Pancreas (tissue), 10 donors: ENCODE measurements around the gene KRT40. TPM values are rescaled to one million over a fixed set of nuclear protein-coding genes. Genes with fewer than 3 reads are reported as not detected.
A peak's percentile ranks its signal among the peaks of the same experiment; 100 is the strongest.

Source experiments
- ATAC-seq, 4 donors: fragments of 200-7000 bp; cut with Tn5 transposase; one replicate each; pipeline versions ENCODE4 v1.8.0 to v1.9.1; 2020; ENCODE audit warnings: mild to moderate bottlenecking in 4 of 4, moderate library complexity in 4 of 4
- DNase-seq, 6 donors: peaks; one replicate each; pipeline ENCODE4 v3.0.0-alpha.2; 2020
- FAIRE-seq: peaks from 2 replicates; lab custom pipeline; 2012; peaks lifted over from hg19 to GRCh38; lab: Jason Lieb, UNC
- H3K27ac ChIP-seq, 4 donors: fragments of 200-600 bp; sonication (generic); 1 replicate in 3 of 4; 2 replicates in 1 of 4; pipeline versions ENCODE4 v1.5.0 to v1.8.0; 2020
- H3K27me3 ChIP-seq, 4 donors: fragments of 200-600 bp; one replicate each; pipeline ENCODE4 v1.8.0; 2021
- H3K36me3 ChIP-seq, 3 donors: fragments of 200-600 bp; sonication (generic) in 1 of 3; one replicate each; pipeline versions ENCODE4 v1.5.0 to v1.8.0; 2020 to 2021
- H3K4me1 ChIP-seq, 3 donors: fragments of 200-600 bp; one replicate each; pipeline ENCODE4 v1.8.0; 2021
- H3K4me3 ChIP-seq, 4 donors: fragments of 200-600 bp; sonication (generic) in 2 of 4; one replicate each; pipeline versions ENCODE4 v1.5.0 to v1.8.0; 2020 to 2021
- H3K9me3 ChIP-seq, 4 donors: fragments of 200-600 bp; one replicate each; pipeline ENCODE4 v1.8.0; 2021
- WGBS, 2 donors: extraction: QIAGEN DNeasy Blood & Tissue Kit; methylation state at CpG; one replicate each; pipeline ENCODE4 v1.1.7; 2013; 5-methylcytosine and 5-hydroxymethylcytosine counted together
- intact Hi-C, 3 donors: fragments of 100-400 bp; cut with DNase I; formaldehyde crosslinking; loops; one replicate each; pipeline versions ENCODE4 v1.11.1 to v1.14.2; 2022
- polyA plus RNA-seq, 2 donors: library from polyadenylated mRNA; stranded (reverse); fragments of 200-250 nt; gene quantifications; one replicate each; pipeline ENCODE4 v1.2.3, GENCODE V29; 2013
- total RNA-seq, 6 donors: library from RNA; stranded (reverse); fragmentation: NEBNext Ultra II Directional in 4 of 6; extraction: Animal tissue kit (Norgen Biotek cat#: 25700) in 4 of 6; gene quantifications; one replicate each; pipeline versions ENCODE4 v1.2.1 to v1.2.4, GENCODE V29; 2021 to 2023
- TF ChIP-seq, protein P1 (sequence below), 4 donors: fragments of 200-600 bp; sonication (generic) in 3 of 4; IDR thresholded peaks; one replicate each; pipeline versions ENCODE4 v1.5.0 to v1.8.0; 2021; ENCODE audit warnings: antibody characterized with exemption in 4 of 4
- donor health status: healthy with polysubstance abuse.
- donor health status: DM: no; HTN: no; CAD: no; lungs with moderate emphysema.
- donor health status: DM: no; HTN: no; CAD: no.
- donor health status: control.
- donor health status: control.
- donor health status: Bipolar disorder and iron deficiency.
- donor health status: DM: yes; HTN: yes; CAD: no.
- donor health status: DM: no; HTN: no; CAD: no.
- donor health status: DM: no; HTN: no; CAD: no.
- donor health status: DM: yes; HTN: yes; CAD: no.

The KRT40 gene
- total and polyA plus RNA-seq, 8 donors, result 0.09 to 1.0 (median 0.24) TPM; not detected in 3

DNA sequence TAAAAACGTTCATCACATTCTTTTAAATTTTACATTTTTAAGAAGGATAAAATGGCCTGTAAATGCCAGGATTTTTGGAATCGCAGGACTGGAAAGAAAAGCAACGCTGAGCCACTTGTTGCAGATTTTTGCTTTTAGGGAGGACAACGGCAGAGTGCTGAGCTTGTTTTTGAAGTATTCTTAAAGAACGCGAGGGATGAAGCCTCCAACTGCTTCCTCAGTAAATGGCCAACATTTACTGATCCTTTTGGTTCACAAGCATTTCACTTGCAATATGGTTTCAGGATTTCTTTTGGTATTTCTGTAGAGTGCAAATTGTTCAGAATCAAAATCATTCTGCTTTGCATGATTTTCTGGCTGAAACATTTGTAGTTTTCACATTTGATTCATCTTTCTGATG lies 43.9 kb downstream of the KRT40 start:
- intact Hi-C loops, result no loop called here
- no peak for FAIRE-seq
- WGBS, 2 donors, result 67 to 85% methylated on average over 6 of the region's 6 CpGs

DNA sequence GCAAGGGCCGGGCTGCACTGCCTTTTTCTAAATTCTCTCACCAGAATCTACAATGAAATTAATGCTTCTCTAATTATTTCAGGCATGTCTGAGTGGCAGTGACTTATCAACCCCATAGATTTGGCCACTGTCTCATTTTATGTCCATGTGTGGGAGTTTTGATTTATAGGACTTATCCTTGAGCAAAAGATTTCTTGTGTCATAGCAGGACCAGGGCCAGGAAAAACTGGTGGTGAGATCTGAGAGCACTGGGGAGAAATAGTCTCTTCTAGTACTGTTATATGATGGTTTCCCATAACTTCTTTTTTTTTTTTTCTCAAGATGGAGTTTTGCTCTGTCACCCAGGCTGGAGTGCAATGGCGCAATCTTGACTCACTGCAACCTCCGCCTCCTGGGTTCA lies 45.1 kb downstream of the KRT40 start:
- H3K4me1 ChIP-seq, result peaks cover 0 to 6% (median 0%) of the 10 kb centered on the region in 3 donors
- FAIRE-seq (no peak), DNase-seq (no peak), ATAC-seq (no peak)
- WGBS, 2 donors, result 88 to 93% methylated on average over 3 of the region's 3 CpGs
- no peaks in the 10 kb centered on the region for H3K36me3 ChIP-seq
- H3K4me3 ChIP-seq, result no peak overlapping the region
- H3K27me3 ChIP-seq, result peaks cover 0 to 6% (median 0%) of the 10 kb centered on the region in 4 donors
- H3K9me3 ChIP-seq, result no peaks in the 10 kb centered on the region
- H3K27ac ChIP-seq, result no peak overlapping the region
- TF ChIP-seq, protein P1, sequence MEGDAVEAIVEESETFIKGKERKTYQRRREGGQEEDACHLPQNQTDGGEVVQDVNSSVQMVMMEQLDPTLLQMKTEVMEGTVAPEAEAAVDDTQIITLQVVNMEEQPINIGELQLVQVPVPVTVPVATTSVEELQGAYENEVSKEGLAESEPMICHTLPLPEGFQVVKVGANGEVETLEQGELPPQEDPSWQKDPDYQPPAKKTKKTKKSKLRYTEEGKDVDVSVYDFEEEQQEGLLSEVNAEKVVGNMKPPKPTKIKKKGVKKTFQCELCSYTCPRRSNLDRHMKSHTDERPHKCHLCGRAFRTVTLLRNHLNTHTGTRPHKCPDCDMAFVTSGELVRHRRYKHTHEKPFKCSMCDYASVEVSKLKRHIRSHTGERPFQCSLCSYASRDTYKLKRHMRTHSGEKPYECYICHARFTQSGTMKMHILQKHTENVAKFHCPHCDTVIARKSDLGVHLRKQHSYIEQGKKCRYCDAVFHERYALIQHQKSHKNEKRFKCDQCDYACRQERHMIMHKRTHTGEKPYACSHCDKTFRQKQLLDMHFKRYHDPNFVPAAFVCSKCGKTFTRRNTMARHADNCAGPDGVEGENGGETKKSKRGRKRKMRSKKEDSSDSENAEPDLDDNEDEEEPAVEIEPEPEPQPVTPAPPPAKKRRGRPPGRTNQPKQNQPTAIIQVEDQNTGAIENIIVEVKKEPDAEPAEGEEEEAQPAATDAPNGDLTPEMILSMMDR (IDR thresholded peaks at IDR 0.05), result no peak
- intact Hi-C loops, result no loop called here

More for the DNA sequence above, 43.9 kb downstream of the KRT40 start:
- ATAC-seq, result no peak
- Histone ChIP-seq H3K4me3 (no peak overlapping the region), H3K36me3 (no peaks in the 10 kb centered on the region), H3K4me1 (peaks cover 0 to 6% (median 0%) of the 10 kb centered on the region in 3 donors), H3K27ac (no peak overlapping the region), H3K27me3 (peaks cover 0 to 6% (median 0%) of the 10 kb centered on the region in 4 donors), H3K9me3 (no peaks in the 10 kb centered on the region)
- DNase-seq, result no peak
- TF ChIP-seq, protein P1 (IDR thresholded peaks at IDR 0.05), result no peak

DNA sequence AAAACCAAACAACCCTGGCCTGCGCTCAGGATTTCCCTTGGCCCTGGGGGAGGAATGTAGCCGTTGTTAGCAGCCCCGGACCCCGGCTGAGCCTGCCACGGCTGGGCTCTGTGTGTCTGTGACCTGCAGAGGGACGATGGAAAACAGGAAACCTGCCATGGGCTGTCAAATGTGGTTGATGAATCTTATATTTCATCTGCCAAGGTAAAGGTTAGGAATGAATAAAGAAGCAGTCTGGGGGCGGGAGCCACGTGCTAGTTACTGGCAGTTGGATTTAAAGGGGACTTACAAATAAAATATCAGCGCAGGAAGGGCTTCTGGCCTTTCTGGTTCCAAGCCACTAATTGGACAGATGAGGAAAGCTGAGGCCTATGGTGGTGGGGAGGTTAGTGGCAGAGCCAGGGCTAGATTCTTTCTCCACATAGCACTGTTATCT lies 46.7 kb downstream of the KRT40 start, which contains the start of gene KRT23:
KRT23 (minus strand) TSS at position 263 of the 436 bp plus-strand sequence. CDS start 1,043 bp downstream, outside the sequence.
- TF ChIP-seq, protein P1 (IDR thresholded peaks at IDR 0.05), result no peak
- peak in 1 of 6 donors; percentile 56 for DNase-seq
- H3K4me1 ChIP-seq, result peaks cover 0 to 6% (median 0%) of the 10 kb centered on the region in 3 donors
- peak in 3 of 4 donors; percentile 51 to 69 (median 68) for ATAC-seq
- H3K27ac ChIP-seq, result peak within 1 kb of the TSS in 3 of 4 donors; percentile 38 to 68 (median 64)
- no peak within 1 kb of the TSS for H3K4me3 ChIP-seq
- FAIRE-seq, result no peak
- intact Hi-C loops, result no loop called here
- H3K27me3 ChIP-seq, result peaks cover 0 to 3% (median 0%) of the 10 kb centered on the region in 4 donors
- 11 to 15% methylated on average over 9 of the region's 9 CpGs for WGBS, 2 donors
- H3K9me3 ChIP-seq, result no peaks in the 10 kb centered on the region
- H3K36me3 ChIP-seq, result no peaks in the 10 kb centered on the region

DNA sequence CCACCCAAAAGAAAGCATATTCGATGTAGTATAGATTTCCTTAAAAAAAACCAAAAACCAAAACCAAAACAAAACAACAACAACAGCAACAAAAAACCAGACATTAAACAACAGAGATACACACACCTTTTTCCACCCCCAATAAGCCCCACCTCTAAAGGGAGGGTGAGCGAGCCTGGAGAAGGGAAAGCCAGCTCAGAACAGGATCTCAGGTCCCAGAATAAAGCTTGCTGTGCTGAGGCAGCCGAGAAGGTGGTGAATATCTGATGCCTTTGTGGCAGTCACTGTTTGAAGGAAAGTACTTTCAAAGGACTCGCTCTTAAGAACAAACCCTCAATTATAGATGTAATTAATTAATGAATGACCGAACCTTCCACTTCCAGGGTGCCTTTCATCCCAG lies 47.1 kb downstream of the KRT40 start:
- ATAC-seq (peak in 3 of 4 donors; percentile 51 to 62 (median 56)), DNase-seq (no peak), FAIRE-seq (no peak)
- intact Hi-C loops, result no loop called here
- H3K4me3 ChIP-seq, result no peak overlapping the region
- 21 to 30% methylated on average over 5 of the region's 5 CpGs for WGBS, 2 donors
- H3K27me3 ChIP-seq, result peaks cover 0 to 3% (median 0%) of the 10 kb centered on the region in 4 donors
- TF ChIP-seq, protein P1 (IDR thresholded peaks at IDR 0.05), result no peak
- peak overlapping the region in 3 of 4 donors; percentile 38 to 68 (median 64) for H3K27ac ChIP-seq
- H3K4me1 ChIP-seq, result peaks cover 0 to 6% (median 0%) of the 10 kb centered on the region in 3 donors
- no peaks in the 10 kb centered on the region for H3K9me3 ChIP-seq
- H3K36me3 ChIP-seq, result no peaks in the 10 kb centered on the region

DNA sequence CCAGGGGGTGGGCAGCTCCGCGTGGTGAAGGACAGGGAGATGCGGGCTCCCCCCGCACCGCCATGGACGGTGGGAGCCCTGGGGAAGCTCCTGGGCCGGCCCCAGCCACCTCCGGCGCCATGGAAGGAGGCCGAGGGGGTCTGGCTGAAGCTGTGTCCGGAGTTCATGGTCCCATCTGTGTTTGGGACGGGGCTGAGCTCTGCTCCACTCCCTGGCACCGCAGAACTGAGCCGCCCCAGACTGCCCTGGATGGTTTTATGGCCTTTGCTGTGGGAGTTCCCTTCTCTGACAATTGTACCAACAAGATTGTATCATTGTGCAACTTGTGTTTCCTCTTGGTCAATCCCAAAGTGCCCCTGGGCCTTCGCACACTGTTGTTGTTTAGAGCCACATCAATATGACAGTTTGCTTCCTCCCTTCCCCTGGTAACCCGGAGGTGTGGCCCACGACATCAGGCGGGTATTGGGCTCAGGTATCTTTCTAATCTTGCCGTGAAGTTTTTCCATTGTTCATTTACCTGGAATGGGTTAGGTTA lies 47.6 kb downstream of the KRT40 start:
- 73 to 75% methylated on average over 19 of the region's 19 CpGs for WGBS, 2 donors
- TF ChIP-seq, protein P1 (IDR thresholded peaks at IDR 0.05), result no peak
- H3K27ac ChIP-seq, result peak overlapping the region in 3 of 4 donors; percentile 38 to 68 (median 64)
- peaks cover 0 to 6% (median 0%) of the 10 kb centered on the region in 3 donors for H3K4me1 ChIP-seq
- H3K36me3 ChIP-seq, result no peaks in the 10 kb centered on the region
- intact Hi-C loops, result no loop called here
- H3K4me3 ChIP-seq, result no peak overlapping the region
- peak in 1 of 6 donors; percentile 10 for DNase-seq
- peaks cover 0 to 3% (median 0%) of the 10 kb centered on the region in 4 donors for H3K27me3 ChIP-seq
- H3K9me3 ChIP-seq, result no peaks in the 10 kb centered on the region
- peak in 3 of 4 donors; percentile 31 to 71 (median 70) for ATAC-seq
- no peak for FAIRE-seq
